ENCODE data around the gene PLEKHA7. TPM values are rescaled to one million over a fixed set of nuclear protein-coding genes. Genes with fewer than 3 reads are reported as not detected.

The PLEKHA7 gene
- total RNA-seq, 2 donors from 2014 or later: 55.6 to 65.9 TPM

DNA sequence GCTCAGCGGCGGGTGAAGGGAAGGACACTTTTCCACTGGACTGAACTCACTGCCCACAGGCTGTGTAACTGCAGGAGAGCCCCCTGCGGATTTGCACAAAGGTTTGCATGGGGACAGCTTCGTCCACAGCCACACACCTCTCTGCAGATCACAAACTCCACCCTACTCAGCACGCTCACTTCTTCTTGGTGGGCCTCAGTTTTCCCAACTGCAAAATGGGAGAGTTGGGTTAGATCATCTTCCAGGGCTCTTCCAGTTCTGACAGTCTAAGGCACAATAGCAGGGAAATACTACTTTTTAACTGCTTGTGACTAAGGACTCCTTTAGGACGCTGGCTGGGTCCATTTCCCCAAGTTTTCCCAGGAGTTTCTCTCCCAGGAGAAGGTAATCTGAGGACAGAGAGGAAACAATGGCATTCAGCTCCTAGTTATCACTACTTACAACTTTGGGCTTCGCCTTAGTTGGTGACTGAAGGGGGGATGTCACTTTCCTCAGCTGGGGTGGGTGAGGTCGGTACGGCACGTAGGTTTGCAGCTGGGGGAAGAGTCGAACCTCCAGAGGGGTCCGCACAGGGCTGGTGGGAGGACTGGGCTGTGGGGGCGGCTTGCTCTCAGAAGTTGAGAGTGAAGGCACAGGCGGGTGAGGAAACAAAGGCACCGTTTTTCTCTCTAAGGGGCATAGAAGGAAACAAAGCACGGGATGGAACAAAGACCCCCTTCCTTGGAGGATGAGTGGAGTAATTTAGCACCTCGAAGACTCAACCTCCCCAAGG lies 220.0 kb downstream of the PLEKHA7 start:
- Histone ChIP-seq H3K9me3 (no peaks in the 10 kb centered on the region), H3K9ac (ENCODE audit: low read depth in 2 of 2, low read length in 2 of 2) (no peak overlapping the region), H3K4me1 (no peaks in the 10 kb centered on the region), H3K27me3 (no peaks in the 10 kb centered on the region), H3K4me3 (no peak overlapping the region), H3K27ac (no peak overlapping the region), H3K36me3 (no peaks in the 10 kb centered on the region)
- no peak for DNase-seq
- intact Hi-C loops (cut with DNase I): no loop called here
- TF ChIP-seq CTCF (IDR thresholded peaks at IDR 0.05): no peak

DNA sequence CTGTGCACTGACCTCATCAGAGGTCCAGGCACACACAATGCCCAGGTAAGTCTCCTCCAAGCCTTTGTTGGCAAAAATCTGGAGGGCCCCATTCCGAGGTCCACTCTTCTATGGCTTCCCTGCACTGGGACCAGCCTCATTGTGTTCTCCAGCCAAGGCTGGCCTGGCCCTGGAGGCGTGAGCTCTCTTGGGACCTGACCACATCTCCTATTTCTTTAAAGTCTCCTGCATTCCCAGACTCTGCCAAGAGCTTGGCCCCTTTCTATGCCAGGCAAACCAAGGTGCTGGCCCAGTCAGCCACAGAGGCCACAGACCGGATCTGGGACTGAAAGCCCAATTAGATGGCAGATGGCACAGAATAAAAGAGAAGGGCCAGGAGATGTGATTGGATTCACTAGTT lies 220.7 kb downstream of the PLEKHA7 start:
- Histone ChIP-seq H3K4me3 (no peak overlapping the region), H3K36me3 (no peaks in the 10 kb centered on the region), H3K27ac (no peak overlapping the region), H3K4me1 (no peaks in the 10 kb centered on the region), H3K9ac (ENCODE audit: low read depth in 2 of 2, low read length in 2 of 2) (no peak overlapping the region), H3K9me3 (no peaks in the 10 kb centered on the region), H3K27me3 (no peaks in the 10 kb centered on the region)
- intact Hi-C loops (cut with DNase I): no loop called here
- no peak for DNase-seq
- no peak for TF ChIP-seq CTCF (IDR thresholded peaks at IDR 0.05)

DNA sequence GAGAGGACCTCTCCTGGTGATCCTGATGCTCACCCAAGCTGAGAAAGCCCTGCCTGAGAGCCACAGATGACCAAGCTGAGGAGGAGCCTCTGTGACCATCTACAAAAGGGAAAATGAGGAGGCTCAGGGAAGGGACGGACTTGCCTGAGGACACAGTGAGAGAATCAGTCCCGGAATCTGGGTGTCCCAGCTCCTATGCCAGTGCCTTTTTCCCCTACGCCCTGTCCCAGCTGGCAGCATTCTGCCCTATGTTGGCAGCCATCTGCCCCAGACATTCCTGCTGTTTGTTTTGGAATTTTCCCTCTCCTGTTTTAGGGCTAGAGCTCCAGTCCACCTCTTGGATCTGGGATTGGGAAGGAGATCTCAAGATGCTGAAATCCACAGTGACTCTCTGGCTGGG lies 221.2 kb downstream of the PLEKHA7 start:
- no peak for DNase-seq
- H3K36me3 ChIP-seq: no peaks in the 10 kb centered on the region
- no peak overlapping the region for H3K27ac ChIP-seq
- H3K9ac ChIP-seq (ENCODE audit: low read depth in 2 of 2, low read length in 2 of 2): no peak overlapping the region
- no peak for TF ChIP-seq CTCF (IDR thresholded peaks at IDR 0.05)
- intact Hi-C loops (cut with DNase I): no loop called here
- no peaks in the 10 kb centered on the region for H3K4me1 ChIP-seq
- H3K9me3 ChIP-seq: no peaks in the 10 kb centered on the region
- H3K4me3 ChIP-seq: no peak overlapping the region
- no peaks in the 10 kb centered on the region for H3K27me3 ChIP-seq

GRCh38 chr11:16792426-16792825 lies 221.8 kb downstream of the PLEKHA7 start:
- Histone ChIP-seq H3K4me1 (no peaks in the 10 kb centered on the region), H3K9ac (ENCODE audit: low read depth in 2 of 2, low read length in 2 of 2) (no peak overlapping the region), H3K27ac (no peak overlapping the region), H3K36me3 (no peaks in the 10 kb centered on the region), H3K27me3 (no peaks in the 10 kb centered on the region), H3K9me3 (no peaks in the 10 kb centered on the region), H3K4me3 (no peak overlapping the region)
- intact Hi-C loops (cut with DNase I): no loop called here
- DNase-seq: no peak
- TF ChIP-seq CTCF (IDR thresholded peaks at IDR 0.05): no peak

GRCh38 chr11:16791191-16791961 lies 222.8 kb downstream of the PLEKHA7 start:
- intact Hi-C loops (cut with DNase I): no loop called here
- no peaks in the 10 kb centered on the region for H3K4me1 ChIP-seq
- DNase-seq: no peak

More at GRCh38 chr11:16791191-16791961, 222.8 kb downstream of the PLEKHA7 start:
- H3K9me3 ChIP-seq: no peaks in the 10 kb centered on the region
- no peaks in the 10 kb centered on the region for H3K27me3 ChIP-seq
- no peak overlapping the region for H3K4me3 ChIP-seq
- H3K9ac ChIP-seq (ENCODE audit: low read depth in 2 of 2, low read length in 2 of 2): peak overlapping the region in 1 of 2 donors; percentile 32
- H3K36me3 ChIP-seq: no peaks in the 10 kb centered on the region
- TF ChIP-seq CTCF (IDR thresholded peaks at IDR 0.05): no peak
- peak overlapping the region; percentile 31 for H3K27ac ChIP-seq
